ENCODE data around the gene XAGE2. TPM values are rescaled to one million over a fixed set of nuclear protein-coding genes. Genes with fewer than 3 reads are reported as not detected.

Gene XAGE2
- total and polyA plus RNA-seq, 2 experiments from 2014 or later = not detected

- Mint-ChIP-seq H3K4me1 (no peaks in the 10 kb centered on the region), H3K9me3 (no peaks in the 10 kb centered on the region)
These were observed 6.9 kb upstream of the XAGE2 start for GRCh38 chrX:52361941-52362340.

More at GRCh38 chrX:52361941-52362340, 6.9 kb upstream of the XAGE2 start:
- H3K27me3 ChIP-seq (ENCODE audit: insufficient read depth) = no peaks in the 10 kb centered on the region
- Mint-ChIP-seq H3K27me3 (ENCODE audit: insufficient read depth, low read depth, poor library complexity) (peaks cover under 1% of the 10 kb centered on the region), H3K27ac (no peak overlapping the region), H3K36me3 (ENCODE audit: low read depth) (no peaks in the 10 kb centered on the region), H3K4me3 (no peak overlapping the region)
- H3K79me2 ChIP-seq (replicated peaks; ENCODE audit: insufficient read depth) = no peaks in the 10 kb centered on the region
- TF ChIP-seq ZNF114 (CRISPR knock-in tag; IDR thresholded peaks at IDR 0.05) (no peak), CTCF (conservative IDR thresholded peaks at IDR 0.05; ENCODE audit: low read depth in 2 of 2) (no peak), EZH2phosphoT487 (IDR thresholded peaks at IDR 0.05; ENCODE audit: unreplicated experiment) (no peak), EZH2 (IDR thresholded peaks at IDR 0.05; ENCODE audit: low read depth, unreplicated experiment) (no peak), CREB1 (CRISPR knock-in tag; IDR thresholded peaks at IDR 0.05; ENCODE audit: low read depth) (no peak), ZNF462 (CRISPR knock-in tag; IDR thresholded peaks at IDR 0.05) (no peak), POLR2AphosphoS5 (IDR thresholded peaks at IDR 0.05; ENCODE audit: low read depth) (no peak), STAT1 (IDR thresholded peaks at IDR 0.05; ENCODE audit: unreplicated experiment) (no peak), ZNF331 (CRISPR knock-in tag; IDR thresholded peaks at IDR 0.05; ENCODE audit: low read depth) (no peak), REST (IDR thresholded peaks at IDR 0.05; ENCODE audit: unreplicated experiment) (no peak), ETS1 (IDR thresholded peaks at IDR 0.05) (no peak), JUNB (IDR thresholded peaks at IDR 0.05; ENCODE audit: unreplicated experiment) (no peak), NANOG (IDR thresholded peaks at IDR 0.05; ENCODE audit: borderline replicate concordance) (no peak)
- no peaks in the 10 kb centered on the region for H3K4me1 ChIP-seq (ENCODE audit: insufficient read depth)
- H3K36me3 ChIP-seq (ENCODE audit: insufficient read depth) = no peaks in the 10 kb centered on the region
- H3K9me2 ChIP-seq (ENCODE audit: insufficient read depth) = no peaks in the 10 kb centered on the region
- no peak overlapping the region for H2AFZ ChIP-seq
- H4K20me1 ChIP-seq (replicated peaks; ENCODE audit: insufficient read depth) = no peaks in the 10 kb centered on the region
- no peak overlapping the region for H3K27ac ChIP-seq (ENCODE audit: low read depth)
- no peak overlapping the region for H3K4me3 ChIP-seq
- no peak overlapping the region for H3K4me2 ChIP-seq
- no peak for ATAC-seq
- H3F3A ChIP-seq (replicated peaks; ENCODE audit: low read depth) = no peaks in the 10 kb centered on the region
- DNase-seq (ENCODE audit: low spot score) = no peak
